Measurements from ENCODE around the gene STX10.

Gene STX10

GRCh38 chr19:13100031-13100588 is 50.1 kb downstream of the STX10 start:
- no peak for DNase-seq (ENCODE audit: low spot score)

GRCh38 chr19:13099073-13099999 is 50.8 kb downstream of the STX10 start:
- DNase-seq (ENCODE audit: low spot score): no peak

GRCh38 chr19:13098277-13099072 is 51.7 kb downstream of the STX10 start:
- peak; percentile 65 for DNase-seq (ENCODE audit: low spot score)

DNA sequence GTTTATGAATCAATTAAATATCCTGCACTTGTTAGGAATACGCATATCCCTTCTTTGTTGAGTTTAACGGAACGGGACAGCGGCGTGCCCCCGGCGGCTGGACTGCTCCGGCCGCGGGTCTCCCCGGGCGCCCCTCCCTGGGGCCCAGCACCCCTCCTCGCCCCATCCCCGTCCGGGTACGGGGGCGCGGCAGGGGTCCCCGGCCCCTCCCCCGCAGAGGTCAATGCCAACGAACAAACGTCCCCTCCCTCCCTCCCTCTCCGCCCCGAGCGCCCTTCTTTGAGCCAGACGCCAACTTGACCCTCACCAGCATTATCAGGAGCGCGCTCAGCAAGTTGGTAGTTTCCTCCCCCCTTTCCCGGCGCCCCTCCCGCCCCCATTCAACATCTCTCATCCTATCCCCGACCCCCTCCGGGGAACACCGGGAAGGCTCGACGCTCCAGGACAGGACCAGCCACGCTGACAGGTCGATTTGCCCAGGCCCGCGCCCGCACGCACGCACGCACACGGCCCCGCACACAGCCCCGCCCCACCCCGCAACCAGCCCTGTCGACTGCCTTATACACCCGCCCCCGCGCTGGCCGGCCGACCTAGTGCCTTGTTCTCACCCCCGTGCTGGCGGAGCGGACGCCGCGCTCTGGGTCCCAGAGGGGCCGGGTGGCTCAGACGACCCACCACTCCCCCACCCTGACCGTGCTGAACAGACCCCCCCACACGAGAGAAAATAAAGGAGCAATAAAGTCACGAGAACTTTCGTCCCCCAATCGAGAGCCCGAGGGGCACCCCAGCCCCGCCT is 52.5 kb downstream of the STX10 start:
- DNase-seq (ENCODE audit: low spot score): no peak

DNA sequence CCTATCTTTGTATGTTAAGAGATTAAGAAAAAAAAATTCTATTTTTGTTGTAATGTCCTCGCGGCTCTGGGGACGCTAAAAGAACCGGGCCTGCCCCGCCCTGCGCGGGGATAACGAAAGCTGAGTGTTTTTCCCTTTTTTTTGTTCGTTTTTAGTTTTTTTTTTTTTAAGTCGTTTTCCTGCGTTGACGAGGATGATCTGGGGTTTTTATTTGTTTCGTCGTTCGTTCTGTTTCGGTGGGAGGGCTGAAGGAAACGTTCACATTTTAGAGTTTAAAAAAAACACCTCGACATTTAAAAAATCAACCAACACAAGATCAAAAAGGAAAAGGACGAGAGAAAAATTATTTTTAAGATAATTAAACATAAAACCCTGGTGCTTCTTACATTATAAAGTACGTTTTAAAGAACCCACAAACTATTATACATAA is 53.1 kb downstream of the STX10 start:
- DNase-seq (ENCODE audit: low spot score): no peak

DNA sequence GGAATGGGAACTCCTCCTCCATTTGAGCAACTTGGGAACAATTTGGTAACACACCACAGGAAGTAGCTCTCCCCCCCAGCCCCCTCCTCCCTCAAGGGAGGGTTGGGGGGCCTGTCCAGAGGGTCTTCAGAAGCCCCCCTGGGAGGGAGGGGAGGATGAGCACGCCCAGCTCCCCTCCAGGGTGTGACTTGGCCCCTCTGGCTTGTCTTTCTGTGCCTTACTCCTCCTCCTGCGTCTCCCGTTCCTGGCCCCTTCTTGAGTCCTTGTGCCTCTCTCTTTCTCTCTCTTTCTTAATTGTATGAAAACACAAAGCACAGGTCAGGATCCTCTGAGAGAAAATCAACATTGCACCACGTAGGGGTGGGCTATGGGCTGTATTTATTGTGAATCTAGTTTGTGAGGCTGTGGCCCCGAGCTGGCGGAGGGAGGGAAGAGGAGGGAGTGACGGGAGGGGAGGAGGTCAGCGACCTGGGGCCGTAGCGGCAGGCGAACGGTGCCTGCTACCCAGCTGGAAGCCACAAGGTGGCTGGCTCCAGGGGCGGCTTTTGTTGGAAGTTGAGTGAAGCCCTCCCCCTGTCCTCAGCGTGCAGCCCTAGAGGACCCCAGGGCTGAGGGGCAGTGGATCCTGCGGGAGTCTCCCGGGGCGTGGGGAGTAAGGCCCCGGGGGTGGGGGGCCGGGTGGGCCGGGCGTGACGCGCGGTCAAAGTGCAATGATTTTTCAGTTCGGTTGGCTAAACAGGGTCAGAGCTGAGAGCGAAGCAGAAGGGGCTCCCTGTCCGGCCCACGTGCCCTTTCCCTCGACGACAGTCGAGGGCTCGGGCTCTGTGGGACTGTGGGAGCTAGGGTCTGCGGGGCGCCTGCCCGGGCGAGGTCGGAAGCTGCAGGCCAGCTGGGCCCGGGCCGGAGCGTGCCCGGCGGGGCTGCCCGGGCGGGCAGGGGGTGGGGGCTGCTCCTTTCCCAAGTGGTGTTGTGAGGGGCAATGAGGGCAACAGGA is 53.9 kb downstream of the STX10 start:
- DNase-seq (ENCODE audit: low spot score): peak; percentile 28

- no peak for DNase-seq (ENCODE audit: low spot score)
Measured at GRCh38 chr19:13095393-13095784, 54.8 kb downstream of the STX10 start.

DNA sequence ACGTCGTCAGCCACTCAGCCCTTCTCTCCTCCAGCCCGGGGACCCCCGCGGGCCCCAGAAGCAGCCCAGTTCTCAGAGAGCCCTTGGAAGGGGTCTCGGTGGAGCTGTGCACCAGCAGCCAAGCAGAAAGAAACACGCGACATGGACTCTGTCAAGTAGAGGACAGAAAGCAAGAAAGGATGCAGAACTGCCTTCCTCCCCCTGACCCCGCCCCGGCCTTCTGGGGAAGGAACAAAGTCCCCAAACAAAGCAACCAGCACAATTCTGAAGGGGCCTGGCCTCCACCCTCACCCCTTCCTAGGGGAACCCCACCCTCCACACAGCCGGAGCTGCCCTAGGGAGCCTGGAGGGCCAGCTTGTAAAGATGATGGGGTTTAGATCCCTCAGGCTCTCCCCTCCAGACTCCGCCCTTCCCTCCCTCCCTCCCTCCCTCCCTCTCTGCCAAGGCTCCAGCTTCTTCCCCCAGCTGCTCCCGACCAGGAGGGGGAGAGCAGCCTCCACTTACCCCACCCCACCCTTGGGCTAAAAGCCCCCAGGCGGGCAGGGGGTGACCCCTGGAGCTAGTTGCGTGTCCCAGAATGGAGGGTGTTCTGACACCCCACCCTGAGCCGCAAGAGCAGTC is 55.3 kb downstream of the STX10 start:
- peak; percentile 29 for DNase-seq (ENCODE audit: low spot score)

DNA sequence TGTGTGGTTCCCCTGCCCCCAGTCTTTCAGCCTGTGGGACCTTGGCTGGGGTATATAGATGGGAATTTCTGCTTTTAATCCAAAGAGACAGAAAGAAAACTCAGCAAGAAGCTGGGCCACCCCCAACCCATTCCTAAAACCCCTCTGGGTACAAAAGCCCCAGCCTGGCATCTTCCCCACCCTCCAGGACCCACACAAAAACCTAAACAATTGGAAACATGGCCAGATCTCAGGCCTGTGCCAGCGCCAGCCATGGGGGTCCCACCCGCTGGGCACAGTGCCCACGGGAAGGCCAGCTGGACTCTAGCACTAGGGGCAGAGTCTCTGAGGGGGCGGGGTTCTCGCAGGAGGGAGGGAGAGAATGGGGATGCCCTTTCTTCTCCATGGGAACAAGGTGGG is 56.1 kb downstream of the STX10 start:
- no peak for DNase-seq (ENCODE audit: low spot score)
